ENCODE measurements around the gene NHLH2.

Gene NHLH2

GRCh38 chr1:115805597-115805996 lies 35.3 kb downstream of the NHLH2 start:
- Histone ChIP-seq H3K9me3 (ENCODE audit: control insufficient read depth, insufficient read depth, low read length) (no peaks in the 10 kb centered on the region), H3K79me2 (ENCODE audit: control insufficient read depth, low read length) (no peaks in the 10 kb centered on the region), H3K4me1 (ENCODE audit: control insufficient read depth, low read length) (peaks cover 4% of the 10 kb centered on the region; the same call in 1 of the 2 replicates), H3K36me3 (ENCODE audit: control insufficient read depth, low read length) (no peaks in the 10 kb centered on the region), H3K27ac (ENCODE audit: low read depth, low read length) (no peak overlapping the region), H4K20me1 (ENCODE audit: control insufficient read depth, insufficient read depth, low read depth, low read length) (no peaks in the 10 kb centered on the region), H3K4me2 (ENCODE audit: low read length) (no peak overlapping the region), H3K27me3 (ENCODE audit: control insufficient read depth, low read length) (no peaks in the 10 kb centered on the region), H3F3A (ENCODE audit: control insufficient read depth, insufficient read depth) (no peaks in the 10 kb centered on the region), H3K9me2 (replicated peaks; ENCODE audit: control insufficient read depth, low read length) (no peaks in the 10 kb centered on the region), H3K4me3 (ENCODE audit: low read length) (no peak overlapping the region)
- TF ChIP-seq CTCF (IDR thresholded peaks at IDR 0.05; ENCODE audit: low read depth, low read length, poor library complexity, severe bottlenecking) = no peak
- no peak for TF ChIP-seq EZH2phosphoT487 (IDR thresholded peaks at IDR 0.05; ENCODE audit: borderline replicate concordance, low read length)

- H3K79me2 ChIP-seq (ENCODE audit: control insufficient read depth, low read length) = no peaks in the 10 kb centered on the region
- H3K27ac ChIP-seq (ENCODE audit: low read depth, low read length) = no peak overlapping the region
- no peak for TF ChIP-seq EZH2phosphoT487 (IDR thresholded peaks at IDR 0.05; ENCODE audit: borderline replicate concordance, low read length)
- no peak for TF ChIP-seq CTCF (IDR thresholded peaks at IDR 0.05; ENCODE audit: low read depth, low read length, poor library complexity, severe bottlenecking)
- no peaks in the 10 kb centered on the region for H4K20me1 ChIP-seq (ENCODE audit: control insufficient read depth, insufficient read depth, low read depth, low read length)
- H3K4me2 ChIP-seq (ENCODE audit: low read length) = no peak overlapping the region
- H3K27me3 ChIP-seq (ENCODE audit: control insufficient read depth, low read length) = no peaks in the 10 kb centered on the region
- no peaks in the 10 kb centered on the region for H3F3A ChIP-seq (ENCODE audit: control insufficient read depth, insufficient read depth)
- no peaks in the 10 kb centered on the region for H3K36me3 ChIP-seq (ENCODE audit: control insufficient read depth, low read length)
- no peak overlapping the region for H3K4me3 ChIP-seq (ENCODE audit: low read length)
- H3K9me2 ChIP-seq (replicated peaks; ENCODE audit: control insufficient read depth, low read length) = no peaks in the 10 kb centered on the region
- H3K4me1 ChIP-seq (ENCODE audit: control insufficient read depth, low read length) = peaks cover 4% of the 10 kb centered on the region; the same call in 1 of the 2 replicates
- H3K9me3 ChIP-seq (ENCODE audit: control insufficient read depth, insufficient read depth, low read length) = no peaks in the 10 kb centered on the region
These were observed 38.5 kb downstream of the NHLH2 start for GRCh38 chr1:115802416-115802815.

GRCh38 chr1:115797486-115797885 lies 43.4 kb downstream of the NHLH2 start:
- Histone ChIP-seq H3K27me3 (ENCODE audit: control insufficient read depth, low read length) (no peaks in the 10 kb centered on the region), H3K27ac (ENCODE audit: low read depth, low read length) (no peak overlapping the region), H3K9me2 (replicated peaks; ENCODE audit: control insufficient read depth, low read length) (no peaks in the 10 kb centered on the region), H3K4me1 (ENCODE audit: control insufficient read depth, low read length) (peaks cover 4% of the 10 kb centered on the region; the same call in 1 of the 2 replicates), H3F3A (ENCODE audit: control insufficient read depth, insufficient read depth) (no peaks in the 10 kb centered on the region), H3K4me3 (ENCODE audit: low read length) (no peak overlapping the region), H3K9me3 (ENCODE audit: control insufficient read depth, insufficient read depth, low read length) (no peaks in the 10 kb centered on the region), H3K36me3 (ENCODE audit: control insufficient read depth, low read length) (no peaks in the 10 kb centered on the region), H3K4me2 (ENCODE audit: low read length) (no peak overlapping the region), H4K20me1 (ENCODE audit: control insufficient read depth, insufficient read depth, low read depth, low read length) (no peaks in the 10 kb centered on the region), H3K79me2 (ENCODE audit: control insufficient read depth, low read length) (no peaks in the 10 kb centered on the region)
- TF ChIP-seq EZH2phosphoT487 (IDR thresholded peaks at IDR 0.05; ENCODE audit: borderline replicate concordance, low read length) = no peak
- TF ChIP-seq CTCF (IDR thresholded peaks at IDR 0.05; ENCODE audit: low read depth, low read length, poor library complexity, severe bottlenecking) = no peak
